ENCODE results near the gene ICE2. TPM values are rescaled to one million over a fixed set of nuclear protein-coding genes. Genes with fewer than 3 reads are reported as not detected.

Gene ICE2
- total RNA-seq, 1 donor from 2014 or later: 25.0 TPM

GRCh38 chr15:60370869-60371136, 108.1 kb downstream of the ICE2 start:
- H3K4me3 ChIP-seq: no peak overlapping the region
- H3K27me3 ChIP-seq: no peaks in the 10 kb centered on the region
- H3K4me1 ChIP-seq: peaks cover 75% of the 10 kb centered on the region
- intact Hi-C loops (cut with DNase I): no loop called here
- H3K9me3 ChIP-seq: no peaks in the 10 kb centered on the region
- H3K27ac ChIP-seq: peak overlapping the region; percentile 85
- DNase-seq (ENCODE audit: extremely low spot score in 2 of 2): no peak
- no peak for TF ChIP-seq POLR2AphosphoS5 (IDR thresholded peaks at IDR 0.05; ENCODE audit: insufficient read depth in 1 of 2, low read depth in 1 of 2)
- TF ChIP-seq POLR2A (IDR thresholded peaks at IDR 0.05): no peak
- TF ChIP-seq, protein P1, sequence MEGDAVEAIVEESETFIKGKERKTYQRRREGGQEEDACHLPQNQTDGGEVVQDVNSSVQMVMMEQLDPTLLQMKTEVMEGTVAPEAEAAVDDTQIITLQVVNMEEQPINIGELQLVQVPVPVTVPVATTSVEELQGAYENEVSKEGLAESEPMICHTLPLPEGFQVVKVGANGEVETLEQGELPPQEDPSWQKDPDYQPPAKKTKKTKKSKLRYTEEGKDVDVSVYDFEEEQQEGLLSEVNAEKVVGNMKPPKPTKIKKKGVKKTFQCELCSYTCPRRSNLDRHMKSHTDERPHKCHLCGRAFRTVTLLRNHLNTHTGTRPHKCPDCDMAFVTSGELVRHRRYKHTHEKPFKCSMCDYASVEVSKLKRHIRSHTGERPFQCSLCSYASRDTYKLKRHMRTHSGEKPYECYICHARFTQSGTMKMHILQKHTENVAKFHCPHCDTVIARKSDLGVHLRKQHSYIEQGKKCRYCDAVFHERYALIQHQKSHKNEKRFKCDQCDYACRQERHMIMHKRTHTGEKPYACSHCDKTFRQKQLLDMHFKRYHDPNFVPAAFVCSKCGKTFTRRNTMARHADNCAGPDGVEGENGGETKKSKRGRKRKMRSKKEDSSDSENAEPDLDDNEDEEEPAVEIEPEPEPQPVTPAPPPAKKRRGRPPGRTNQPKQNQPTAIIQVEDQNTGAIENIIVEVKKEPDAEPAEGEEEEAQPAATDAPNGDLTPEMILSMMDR (IDR thresholded peaks at IDR 0.05): no peak
- H3K36me3 ChIP-seq: peaks cover 0 to 9% of the 10 kb centered on the region in 2 donors

DNA sequence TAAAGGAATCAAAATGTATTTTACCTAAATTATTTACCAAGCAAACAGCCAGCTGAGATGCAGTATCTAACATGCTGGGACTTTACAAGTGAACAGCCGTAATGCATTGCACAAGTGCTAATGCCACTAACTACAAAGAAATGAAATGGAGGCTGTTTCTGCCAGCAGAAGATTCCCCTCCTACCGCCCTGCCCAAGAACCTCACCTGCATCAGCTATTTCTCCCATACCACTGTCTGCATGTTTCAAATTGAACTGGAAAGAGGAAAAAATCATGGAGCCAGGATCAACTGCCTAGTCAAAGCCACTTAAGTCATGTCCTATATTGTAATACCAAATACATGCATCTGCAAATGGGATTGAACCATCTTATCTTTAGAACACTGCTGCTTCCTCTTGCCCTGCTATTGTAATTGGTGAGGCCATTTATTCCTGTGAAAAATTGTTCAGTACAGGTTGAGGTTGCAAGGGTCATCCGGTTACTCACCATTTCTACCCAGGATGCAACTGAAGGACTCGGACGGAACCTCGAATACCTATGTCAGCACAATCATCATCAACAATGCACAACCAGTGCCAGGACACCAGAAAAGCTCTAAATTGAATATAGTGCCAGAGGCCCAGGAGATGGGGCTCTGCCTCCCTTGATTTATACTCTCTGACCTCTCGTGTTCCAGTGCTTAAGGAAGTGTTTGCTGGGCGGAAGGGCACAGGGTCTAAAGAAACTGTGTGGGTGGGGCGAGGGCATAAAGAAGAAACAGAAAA, 108.7 kb downstream of the ICE2 start:
- H3K4me3 ChIP-seq: no peak overlapping the region
- TF ChIP-seq POLR2AphosphoS5 (IDR thresholded peaks at IDR 0.05; ENCODE audit: insufficient read depth in 1 of 2, low read depth in 1 of 2) (peak in 1 of 2 donors; percentile 88), POLR2A (IDR thresholded peaks at IDR 0.05) (no peak)
- H3K36me3 ChIP-seq: peaks cover 0 to 7% of the 10 kb centered on the region in 2 donors
- no peaks in the 10 kb centered on the region for H3K9me3 ChIP-seq
- no peaks in the 10 kb centered on the region for H3K27me3 ChIP-seq
- peak in 1 of 2 donors; percentile 77 for DNase-seq (ENCODE audit: extremely low spot score in 2 of 2)
- intact Hi-C loops (cut with DNase I): no loop called here
- peaks cover 72% of the 10 kb centered on the region for H3K4me1 ChIP-seq
- H3K27ac ChIP-seq: peak overlapping the region; percentile 85

DNA sequence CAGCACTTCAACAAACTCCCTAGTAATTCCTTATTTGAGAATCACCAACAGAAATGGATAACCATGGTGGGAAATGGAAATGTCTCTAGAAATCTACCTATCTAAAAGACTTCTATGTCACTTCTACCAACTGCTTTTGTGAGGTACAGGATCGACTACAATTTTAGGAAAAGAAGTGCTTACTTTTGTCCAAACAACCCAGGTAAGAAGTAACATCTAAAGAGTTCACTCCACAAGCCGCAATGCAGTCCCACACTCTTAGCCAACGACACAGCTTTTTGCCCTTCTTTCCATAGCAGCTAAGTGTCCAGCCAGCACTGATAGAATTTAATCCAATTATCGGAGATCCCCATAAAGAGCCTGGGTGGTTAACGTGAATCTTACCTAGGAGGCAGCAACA, 109.2 kb downstream of the ICE2 start:
- no peak for DNase-seq (ENCODE audit: extremely low spot score in 2 of 2)
- Histone ChIP-seq H3K27ac (peak overlapping the region; percentile 85), H3K4me1 (peaks cover 72% of the 10 kb centered on the region), H3K27me3 (no peaks in the 10 kb centered on the region), H3K9me3 (no peaks in the 10 kb centered on the region), H3K4me3 (no peak overlapping the region), H3K36me3 (peaks cover 0 to 7% of the 10 kb centered on the region in 2 donors)
- intact Hi-C loops (cut with DNase I): no loop called here
- TF ChIP-seq, protein P1 (IDR thresholded peaks at IDR 0.05): no peak
- TF ChIP-seq POLR2A (IDR thresholded peaks at IDR 0.05) (no peak), POLR2AphosphoS5 (IDR thresholded peaks at IDR 0.05; ENCODE audit: insufficient read depth in 1 of 2, low read depth in 1 of 2) (no peak)

Small RNA genes within 50 kb of the gene (small RNA-seq; reads per million reads assigned to genes)
- gene AC087385.3: not detected

Other genes with a start within 250 kb of the ICE2 start
- 1,230 TPM for gene ANXA2, start 81.2 kb downstream of the ICE2 start, total RNA-seq